Prostate gland (tissue), 2 donors: Measurements from ENCODE around the gene SH3D19.

Experiments
- POLR2A ChIP-seq: fragments of 450-650 bp; IDR thresholded peaks from one replicate; pipeline ENCODE4 v1.6.1; 2016; ENCODE audit warnings: antibody characterized with exemption, mild to moderate bottlenecking
- POLR2AphosphoS5 ChIP-seq: sonication (generic); formaldehyde crosslinking; IDR thresholded peaks from one replicate; pipeline ENCODE4 v1.6.1; 2017; ENCODE audit warnings: antibody characterized with exemption
- TF ChIP-seq, protein P1 (sequence below), 4 experiments: fragments of 200-600 bp in 2 of 4; fragments of 450-650 bp in 2 of 4; sonication (generic) in 2 of 4; IDR thresholded peaks; 1 replicate in 3 of 4; 2 replicates in 1 of 4; pipeline ENCODE4 v1.5.1; 2016 to 2019; ENCODE audit warnings: antibody characterized with exemption in 4 of 4, mild to moderate bottlenecking in 2 of 4, moderate library complexity in 2 of 4

DNA sequence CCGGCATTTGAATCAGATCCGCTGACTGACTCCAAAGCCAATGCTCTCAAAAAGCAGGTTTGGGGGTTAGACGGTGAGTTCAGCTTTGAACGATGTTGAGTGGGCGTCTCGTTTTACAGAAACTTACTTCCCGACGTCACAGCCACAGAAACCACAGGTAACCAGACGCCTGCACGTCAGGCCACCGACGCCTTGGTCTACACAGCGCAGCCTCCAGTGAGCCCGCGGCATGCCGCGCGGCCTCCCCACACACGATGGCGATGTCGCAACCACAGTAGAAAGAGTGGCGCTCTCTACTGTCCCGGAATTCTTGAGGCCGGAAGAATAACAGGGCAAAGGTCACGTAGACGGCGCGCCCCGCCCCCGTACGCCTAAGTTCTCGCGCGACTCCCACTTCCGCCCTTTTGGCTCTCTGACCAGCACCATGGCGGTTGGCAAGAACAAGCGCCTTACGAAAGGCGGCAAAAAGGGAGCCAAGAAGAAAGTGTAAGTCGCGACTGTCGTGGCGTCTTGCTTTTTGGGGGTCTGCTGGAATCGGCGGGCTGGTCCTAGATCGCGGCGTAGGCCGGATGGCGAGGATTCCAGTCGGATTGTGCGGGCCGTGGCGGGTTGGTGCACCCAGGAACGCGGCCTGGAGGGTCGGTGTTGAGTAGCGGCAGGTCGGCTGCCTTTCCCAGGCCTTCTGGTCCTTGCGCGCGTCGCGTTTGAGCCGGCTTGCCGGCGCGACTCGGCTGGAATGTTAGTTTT, 226.0 kb downstream of the SH3D19 start, which contains the start of gene RPS3A:
- peak; percentile 98 for TF ChIP-seq POLR2AphosphoS5
- peak; percentile 54 for TF ChIP-seq POLR2A
- TF ChIP-seq, protein P1, sequence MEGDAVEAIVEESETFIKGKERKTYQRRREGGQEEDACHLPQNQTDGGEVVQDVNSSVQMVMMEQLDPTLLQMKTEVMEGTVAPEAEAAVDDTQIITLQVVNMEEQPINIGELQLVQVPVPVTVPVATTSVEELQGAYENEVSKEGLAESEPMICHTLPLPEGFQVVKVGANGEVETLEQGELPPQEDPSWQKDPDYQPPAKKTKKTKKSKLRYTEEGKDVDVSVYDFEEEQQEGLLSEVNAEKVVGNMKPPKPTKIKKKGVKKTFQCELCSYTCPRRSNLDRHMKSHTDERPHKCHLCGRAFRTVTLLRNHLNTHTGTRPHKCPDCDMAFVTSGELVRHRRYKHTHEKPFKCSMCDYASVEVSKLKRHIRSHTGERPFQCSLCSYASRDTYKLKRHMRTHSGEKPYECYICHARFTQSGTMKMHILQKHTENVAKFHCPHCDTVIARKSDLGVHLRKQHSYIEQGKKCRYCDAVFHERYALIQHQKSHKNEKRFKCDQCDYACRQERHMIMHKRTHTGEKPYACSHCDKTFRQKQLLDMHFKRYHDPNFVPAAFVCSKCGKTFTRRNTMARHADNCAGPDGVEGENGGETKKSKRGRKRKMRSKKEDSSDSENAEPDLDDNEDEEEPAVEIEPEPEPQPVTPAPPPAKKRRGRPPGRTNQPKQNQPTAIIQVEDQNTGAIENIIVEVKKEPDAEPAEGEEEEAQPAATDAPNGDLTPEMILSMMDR (IDR thresholded peaks at IDR 0.05): peak; percentile 54 to 95 (median 93)
